Tibial artery (tissue), 4 donors: Measurements from ENCODE around the gene KICS2.

Source experiments
- DNase-seq, 2 donors: peaks; one replicate each; pipeline ENCODE4 v3.0.0-alpha.2; 2019
- H3K27ac ChIP-seq, 2 donors: fragments of 200-600 bp; sonication (generic) in 1 of 2; 1 replicate in 1 of 2; 2 replicates in 1 of 2; pipeline ENCODE4 v1.5.1; 2018 to 2019; ENCODE audit warnings: mild to moderate bottlenecking in 1 of 2
- H3K27me3 ChIP-seq, 2 donors: fragments of 200-600 bp; sonication (generic) in 1 of 2; one replicate each; pipeline versions ENCODE4 v1.5.1 to v1.6.0; 2016 to 2019
- H3K36me3 ChIP-seq, 3 donors: fragments of 200-600 bp; sonication (generic) in 2 of 3; one replicate each; pipeline ENCODE4 v1.5.1; 2016 to 2019; ENCODE audit warnings: mild to moderate bottlenecking in 2 of 3
- H3K4me1 ChIP-seq, 4 donors: fragments of 200-600 bp; sonication (generic) in 2 of 4; 1 replicate in 3 of 4; 2 replicates in 1 of 4; pipeline ENCODE4 v1.5.1; 2016 to 2019
- H3K4me3 ChIP-seq, 2 donors: fragments of 200-600 bp; sonication (generic) in 1 of 2; 1 replicate in 1 of 2; 2 replicates in 1 of 2; pipeline ENCODE4 v1.5.1; 2018 to 2019; ENCODE audit warnings: mild to moderate bottlenecking in 2 of 2
- H3K9me3 ChIP-seq, 3 donors: fragments of 200-600 bp; sonication (generic) in 1 of 3; one replicate each; pipeline ENCODE4 v1.5.1; 2016 to 2019
- CTCF ChIP-seq, 2 experiments: fragments of 200-600 bp in 1 of 2; fragments of 450-650 bp in 1 of 2; IDR thresholded peaks; one replicate each; pipeline ENCODE4 v1.5.1; 2017 to 2019; ENCODE audit warnings: antibody characterized with exemption in 2 of 2, mild to moderate bottlenecking in 1 of 2, moderate library complexity in 1 of 2
- intact Hi-C: fragments of 100-400 bp; cut with DNase I; formaldehyde crosslinking; loops from one replicate; pipeline ENCODE4 v1.15.0; 2023; ENCODE audit warnings: low total_unique reads

KICS2 gene

GRCh38 chr12:64229796-64230195 lies 7.7 kb upstream of the KICS2 start:
- Histone ChIP-seq H3K27ac (no peak overlapping the region), H3K27me3 (no peaks in the 10 kb centered on the region), H3K36me3 (no peaks in the 10 kb centered on the region), H3K9me3 (no peaks in the 10 kb centered on the region), H3K4me3 (no peak overlapping the region), H3K4me1 (no peaks in the 10 kb centered on the region)
- no peak for DNase-seq
- intact Hi-C loops: loop anchor here (10.0 kb wide), 1 partner anchor 165 kb away; the partner anchor contains the start of gene C12orf56
- no peak for TF ChIP-seq CTCF (IDR thresholded peaks at IDR 0.05)

- Histone ChIP-seq H3K4me1 (no peaks in the 10 kb centered on the region), H3K36me3 (no peaks in the 10 kb centered on the region), H3K4me3 (no peak overlapping the region), H3K27me3 (no peaks in the 10 kb centered on the region), H3K9me3 (no peaks in the 10 kb centered on the region), H3K27ac (no peak overlapping the region)
- DNase-seq: no peak
- TF ChIP-seq CTCF (IDR thresholded peaks at IDR 0.05): no peak
- intact Hi-C loops: loop anchor here (10.0 kb wide), 1 partner anchor 166 kb away; the partner anchor contains the start of gene C12orf56
Observed at GRCh38 chr12:64229240-64229639, 7.1 kb upstream of the KICS2 start.

GRCh38 chr12:64225626-64226025 lies 3.5 kb upstream of the KICS2 start:
- DNase-seq: no peak
- Histone ChIP-seq H3K27me3 (no peaks in the 10 kb centered on the region), H3K9me3 (no peaks in the 10 kb centered on the region), H3K36me3 (no peaks in the 10 kb centered on the region), H3K27ac (no peak overlapping the region), H3K4me1 (peaks cover 0 to 10% (median 6%) of the 10 kb centered on the region in 4 donors), H3K4me3 (no peak overlapping the region)
- intact Hi-C loops: loop anchor here (10.0 kb wide), 1 partner anchor 169 kb away; the partner anchor contains the start of gene C12orf56
- no peak for TF ChIP-seq CTCF (IDR thresholded peaks at IDR 0.05)

- no peaks in the 10 kb centered on the region for H3K27me3 ChIP-seq
- peak overlapping the region; percentile 96 for H3K27ac ChIP-seq
- intact Hi-C loops: loop anchor here (10.0 kb wide), 1 partner anchor 173 kb away; the partner anchor contains the start of gene C12orf56
- no peaks in the 10 kb centered on the region for H3K36me3 ChIP-seq
- H3K4me3 ChIP-seq: peak overlapping the region; percentile 95
- DNase-seq: peak; percentile 91 to 92
- peaks cover 0 to 10% (median 6%) of the 10 kb centered on the region in 4 donors for H3K4me1 ChIP-seq
- H3K9me3 ChIP-seq: no peaks in the 10 kb centered on the region
- TF ChIP-seq CTCF (IDR thresholded peaks at IDR 0.05): no peak
Observed at GRCh38 chr12:64221651-64222008, 466 bp downstream of the KICS2 start.

GRCh38 chr12:64220046-64220445 lies 2.0 kb downstream of the KICS2 start:
- H3K27ac ChIP-seq: no peak overlapping the region

More at GRCh38 chr12:64220046-64220445, 2.0 kb downstream of the KICS2 start:
- H3K4me3 ChIP-seq: no peak overlapping the region
- no peaks in the 10 kb centered on the region for H3K27me3 ChIP-seq
- H3K4me1 ChIP-seq: peaks cover 0 to 10% (median 6%) of the 10 kb centered on the region in 4 donors
- intact Hi-C loops: loop anchor here (10.0 kb wide), 1 partner anchor 175 kb away; the partner anchor contains the start of gene C12orf56
- no peaks in the 10 kb centered on the region for H3K9me3 ChIP-seq
- DNase-seq: no peak
- H3K36me3 ChIP-seq: peaks cover 0 to 6% (median 6%) of the 10 kb centered on the region in 3 donors
- no peak for TF ChIP-seq CTCF (IDR thresholded peaks at IDR 0.05)
